H1 (cell line): ENCODE data around the gene FIG4. TPM values are rescaled to one million over a fixed set of nuclear protein-coding genes. Genes with fewer than 3 reads are reported as not detected.

ENCODE experiments used
- CTBP2 ChIP-seq: IDR thresholded peaks from 2 replicates; pipeline ENCODE4 v1.7.0; 2011; ENCODE audit warnings: borderline replicate concordance, mild to moderate bottlenecking, moderate library complexity, mixed read lengths, low read length; ENCODE audit not compliant: insufficient read depth, insufficient read length
- NRF1 ChIP-seq: IDR thresholded peaks from 2 replicates; pipeline ENCODE4 v1.6.1; 2011; ENCODE audit warnings: mild to moderate bottlenecking, low read depth, low read length, improper control_type of control experiment
- polyA plus RNA-seq, 7 experiments: library from polyadenylated mRNA; depleted of rRNA in 3 of 7; stranded (reverse) in 5 of 7; unstranded in 2 of 7; fragments of >200 nt in 5 of 7; fragments of 200-250 nt in 2 of 7; gene quantifications; 1 replicate in 5 of 7; 2 replicates in 1 of 7; 4 replicates in 1 of 7; pipeline versions ENCODE4 v1.2.1 to v1.2.3, GENCODE V29; 2011 to 2013; ENCODE audit warnings: missing spikeins in 2 of 7, mixed read lengths in 2 of 7
- total RNA-seq: library from RNA; stranded (reverse); fragmentation: NEBNext Ultra II Directional; extraction: Animal tissue kit (Norgen Biotek cat#: 25700); gene quantifications from 2 replicates; pipeline ENCODE4 v1.2.1, GENCODE V29; 2021

FIG4 gene
- total and polyA plus RNA-seq, 2 of the 8 experiments (the other 6 are each of a cell fraction or from before 2014, with no cell fraction given): 11.8 to 21.9 TPM

GRCh38 chr6:109807881-109808280 is 116.8 kb downstream of the FIG4 start (continued):
- TF ChIP-seq NRF1 (no peak), CTBP2 (no peak)
